Measurements from ENCODE around the gene SCFD2. TPM values are rescaled to one million over a fixed set of nuclear protein-coding genes. Genes with fewer than 3 reads are reported as not detected.

Gene SCFD2
- total and polyA plus RNA-seq, 2 experiments from 2014 or later: 30.7 to 33.2 TPM

- Histone ChIP-seq H3K4me2 (ENCODE audit: unreplicated experiment) (no peak overlapping the region), H3K4me1 (ENCODE audit: insufficient read depth) (no peaks in the 10 kb centered on the region), H2AFZ (no peak overlapping the region), H4K20me1 (ENCODE audit: insufficient read depth) (no peaks in the 10 kb centered on the region), H3F3A (ENCODE audit: insufficient read depth) (no peaks in the 10 kb centered on the region), H3K36me3 (ENCODE audit: low read depth) (no peaks in the 10 kb centered on the region), H3K27me3 (replicated peaks; ENCODE audit: insufficient read depth) (no peaks in the 10 kb centered on the region), H3K27ac (no peak overlapping the region), H3K79me2 (ENCODE audit: insufficient read depth) (no peaks in the 10 kb centered on the region), H3K4me3 (no peak overlapping the region), H3K9me2 (ENCODE audit: insufficient read depth) (no peaks in the 10 kb centered on the region), H3K9me3 (ENCODE audit: low read depth) (no peaks in the 10 kb centered on the region), H3K9ac (no peak overlapping the region)
- WGBS, 2 experiments (ENCODE audit: low coverage in 1 of 2, low lambda C conversion rate in 2 of 2, missing lambda C conversion rate in 2 of 2): 57 to 58% methylated on average over 3 of the region's 3 CpGs
- no peak for TF ChIP-seq EZH2 (IDR thresholded peaks at IDR 0.05; ENCODE audit: insufficient read depth, poor library complexity, severe bottlenecking)
- no peak for TF ChIP-seq EZH2phosphoT487 (IDR thresholded peaks at IDR 0.05; ENCODE audit: insufficient read depth, low read depth)
- in situ Hi-C loops (cut with MboI): no loop called here
- DNase-seq: no peak
Observed at GRCh38 chr4:52879471-52879870, 486.4 kb downstream of the SCFD2 start.

- whole genome bisulfite sequencing, 2 experiments (ENCODE audit: low coverage in 1 of 2, low lambda C conversion rate in 2 of 2, missing lambda C conversion rate in 2 of 2): 78 to 79% methylated on average over 6 of the region's 6 CpGs
- H2AFZ ChIP-seq: no peak overlapping the region
- DNase-seq: peak; percentile 38
Observed at GRCh38 chr4:52877694-52878093, 488.2 kb downstream of the SCFD2 start.

GRCh38 chr4:52877036-52877435, 488.8 kb downstream of the SCFD2 start:
- 68 to 93% methylated on average over 2 of the region's 2 CpGs for WGBS, 2 experiments (ENCODE audit: low coverage in 1 of 2, low lambda C conversion rate in 2 of 2, missing lambda C conversion rate in 2 of 2)
- in situ Hi-C loops (cut with MboI): no loop called here

More at GRCh38 chr4:52877694-52878093, 488.2 kb downstream of the SCFD2 start:
- Histone ChIP-seq H4K20me1 (ENCODE audit: insufficient read depth) (no peaks in the 10 kb centered on the region), H3K79me2 (ENCODE audit: insufficient read depth) (no peaks in the 10 kb centered on the region), H3K4me3 (no peak overlapping the region), H3K4me1 (ENCODE audit: insufficient read depth) (no peaks in the 10 kb centered on the region), H3K27me3 (replicated peaks; ENCODE audit: insufficient read depth) (no peaks in the 10 kb centered on the region), H3K9me2 (ENCODE audit: insufficient read depth) (no peaks in the 10 kb centered on the region), H3K9me3 (ENCODE audit: low read depth) (no peaks in the 10 kb centered on the region), H3K4me2 (ENCODE audit: unreplicated experiment) (no peak overlapping the region), H3K36me3 (ENCODE audit: low read depth) (no peaks in the 10 kb centered on the region), H3K9ac (no peak overlapping the region), H3K27ac (no peak overlapping the region), H3F3A (ENCODE audit: insufficient read depth) (no peaks in the 10 kb centered on the region)
- in situ Hi-C loops (cut with MboI): no loop called here
- no peak for TF ChIP-seq EZH2phosphoT487 (IDR thresholded peaks at IDR 0.05; ENCODE audit: insufficient read depth, low read depth)
- no peak for TF ChIP-seq EZH2 (IDR thresholded peaks at IDR 0.05; ENCODE audit: insufficient read depth, poor library complexity, severe bottlenecking)

GRCh38 chr4:52876069-52876468, 489.8 kb downstream of the SCFD2 start:
- WGBS, 2 experiments (ENCODE audit: low coverage in 1 of 2, low lambda C conversion rate in 2 of 2, missing lambda C conversion rate in 2 of 2): 97 to 99% methylated on average over 4 of the region's 4 CpGs
- no peak overlapping the region for H3K4me2 ChIP-seq (ENCODE audit: unreplicated experiment)
- no peak overlapping the region for H2AFZ ChIP-seq
- H3K4me1 ChIP-seq (ENCODE audit: insufficient read depth): no peaks in the 10 kb centered on the region
- no peaks in the 10 kb centered on the region for H3K36me3 ChIP-seq (ENCODE audit: low read depth)
- H3K4me3 ChIP-seq: no peak overlapping the region
- H3K27ac ChIP-seq: no peak overlapping the region
- TF ChIP-seq EZH2phosphoT487 (IDR thresholded peaks at IDR 0.05; ENCODE audit: insufficient read depth, low read depth): no peak
- TF ChIP-seq EZH2 (IDR thresholded peaks at IDR 0.05; ENCODE audit: insufficient read depth, poor library complexity, severe bottlenecking): no peak
- in situ Hi-C loops (cut with MboI): no loop called here
- no peaks in the 10 kb centered on the region for H3K9me3 ChIP-seq (ENCODE audit: low read depth)
- no peak overlapping the region for H3K9ac ChIP-seq
- no peaks in the 10 kb centered on the region for H4K20me1 ChIP-seq (ENCODE audit: insufficient read depth)
- DNase-seq: no peak
- no peaks in the 10 kb centered on the region for H3K79me2 ChIP-seq (ENCODE audit: insufficient read depth)
- no peaks in the 10 kb centered on the region for H3K9me2 ChIP-seq (ENCODE audit: insufficient read depth)
- H3K27me3 ChIP-seq (replicated peaks; ENCODE audit: insufficient read depth): no peaks in the 10 kb centered on the region
- H3F3A ChIP-seq (ENCODE audit: insufficient read depth): no peaks in the 10 kb centered on the region

More at GRCh38 chr4:52877036-52877435, 488.8 kb downstream of the SCFD2 start:
- DNase-seq: no peak
- H3K9ac ChIP-seq: no peak overlapping the region
- H3K36me3 ChIP-seq (ENCODE audit: low read depth): no peaks in the 10 kb centered on the region
- no peak overlapping the region for H3K27ac ChIP-seq
- H3F3A ChIP-seq (ENCODE audit: insufficient read depth): no peaks in the 10 kb centered on the region
- H3K4me3 ChIP-seq: no peak overlapping the region
- no peaks in the 10 kb centered on the region for H3K79me2 ChIP-seq (ENCODE audit: insufficient read depth)
- H4K20me1 ChIP-seq (ENCODE audit: insufficient read depth): no peaks in the 10 kb centered on the region
- no peaks in the 10 kb centered on the region for H3K9me3 ChIP-seq (ENCODE audit: low read depth)
- H3K9me2 ChIP-seq (ENCODE audit: insufficient read depth): no peaks in the 10 kb centered on the region
- H3K27me3 ChIP-seq (replicated peaks; ENCODE audit: insufficient read depth): no peaks in the 10 kb centered on the region
- H2AFZ ChIP-seq: no peak overlapping the region
- TF ChIP-seq EZH2phosphoT487 (IDR thresholded peaks at IDR 0.05; ENCODE audit: insufficient read depth, low read depth) (no peak), EZH2 (IDR thresholded peaks at IDR 0.05; ENCODE audit: insufficient read depth, poor library complexity, severe bottlenecking) (no peak)
- no peak overlapping the region for H3K4me2 ChIP-seq (ENCODE audit: unreplicated experiment)
- H3K4me1 ChIP-seq (ENCODE audit: insufficient read depth): no peaks in the 10 kb centered on the region

- no peak overlapping the region for H3K4me3 ChIP-seq
- H3K27me3 ChIP-seq (replicated peaks; ENCODE audit: insufficient read depth): no peaks in the 10 kb centered on the region
- H2AFZ ChIP-seq: no peak overlapping the region
- H4K20me1 ChIP-seq (ENCODE audit: insufficient read depth): no peaks in the 10 kb centered on the region
- no peaks in the 10 kb centered on the region for H3K79me2 ChIP-seq (ENCODE audit: insufficient read depth)
- no peaks in the 10 kb centered on the region for H3K4me1 ChIP-seq (ENCODE audit: insufficient read depth)
- in situ Hi-C loops (cut with MboI): no loop called here
- no peak overlapping the region for H3K27ac ChIP-seq
- no peaks in the 10 kb centered on the region for H3K9me2 ChIP-seq (ENCODE audit: insufficient read depth)
- H3K9me3 ChIP-seq (ENCODE audit: low read depth): no peaks in the 10 kb centered on the region
- H3K4me2 ChIP-seq (ENCODE audit: unreplicated experiment): no peak overlapping the region
- 96 to 97% methylated on average over 5 of the region's 5 CpGs for WGBS, 2 experiments (ENCODE audit: low coverage in 1 of 2, low lambda C conversion rate in 2 of 2, missing lambda C conversion rate in 2 of 2)
- H3K36me3 ChIP-seq (ENCODE audit: low read depth): no peaks in the 10 kb centered on the region
- no peak for DNase-seq
- no peak for TF ChIP-seq EZH2phosphoT487 (IDR thresholded peaks at IDR 0.05; ENCODE audit: insufficient read depth, low read depth)
- TF ChIP-seq EZH2 (IDR thresholded peaks at IDR 0.05; ENCODE audit: insufficient read depth, poor library complexity, severe bottlenecking): no peak
- no peak overlapping the region for H3K9ac ChIP-seq
- H3F3A ChIP-seq (ENCODE audit: insufficient read depth): no peaks in the 10 kb centered on the region
Observed at GRCh38 chr4:52874948-52875347, 490.9 kb downstream of the SCFD2 start.
